ENCODE measurements around the gene TMEM72. TPM values are rescaled to one million over a fixed set of nuclear protein-coding genes. Genes with fewer than 3 reads are reported as not detected.
A peak's percentile ranks its signal among the peaks of the same experiment; 100 is the strongest.

TMEM72 gene
- total RNA-seq, 1 donor from 2014 or later, result not detected

GRCh38 chr10:44932517-44933450, 21.6 kb downstream of the TMEM72 start:
- H3K27me3 ChIP-seq (ENCODE audit: low read depth), result no peaks in the 10 kb centered on the region
- DNase-seq, result peak; percentile 93
- no peak overlapping the region for H3K4me3 ChIP-seq
- TF ChIP-seq CTCF (IDR thresholded peaks at IDR 0.05; ENCODE audit: borderline replicate concordance), result peak; percentile 97
- no peaks in the 10 kb centered on the region for H3K36me3 ChIP-seq
- intact Hi-C loops (cut with micrococcal nuclease), result loop anchor here (5.0 kb wide), 1 partner anchor 45 kb away; the partner anchor contains the start of gene DEPP1
- peaks cover 47% of the 10 kb centered on the region for H3K4me1 ChIP-seq
- no peaks in the 10 kb centered on the region for H3K9me3 ChIP-seq (replicated peaks)
- peak overlapping the region; percentile 39 for H3K27ac ChIP-seq (replicated peaks)

- peak overlapping the region; percentile 70 for H3K27ac ChIP-seq (replicated peaks)
- no peak overlapping the region for H3K4me3 ChIP-seq
- no peak for TF ChIP-seq CTCF (IDR thresholded peaks at IDR 0.05; ENCODE audit: borderline replicate concordance)
- H3K9me3 ChIP-seq (replicated peaks), result no peaks in the 10 kb centered on the region
- intact Hi-C loops (cut with micrococcal nuclease), result loop anchor here (5.0 kb wide), 1 partner anchor 44 kb away; the partner anchor contains the start of gene DEPP1
- no peak for DNase-seq
- H3K27me3 ChIP-seq (ENCODE audit: low read depth), result no peaks in the 10 kb centered on the region
- no peaks in the 10 kb centered on the region for H3K36me3 ChIP-seq
- peaks cover 47% of the 10 kb centered on the region for H3K4me1 ChIP-seq
These were observed 22.5 kb downstream of the TMEM72 start for GRCh38 chr10:44933451-44934321.

GRCh38 chr10:44934416-44935200, 23.5 kb downstream of the TMEM72 start:
- no peaks in the 10 kb centered on the region for H3K27me3 ChIP-seq (ENCODE audit: low read depth)

GRCh38 chr10:44935201-44935965, 24.2 kb downstream of the TMEM72 start:
- no peaks in the 10 kb centered on the region for H3K36me3 ChIP-seq
- no peak overlapping the region for H3K4me3 ChIP-seq
- peak; percentile 78 for DNase-seq
- H3K27ac ChIP-seq (replicated peaks), result peak overlapping the region; percentile 70
- TF ChIP-seq CTCF (IDR thresholded peaks at IDR 0.05; ENCODE audit: borderline replicate concordance), result no peak
- intact Hi-C loops (cut with micrococcal nuclease), result no loop called here
- H3K4me1 ChIP-seq, result peaks cover 47% of the 10 kb centered on the region
- H3K9me3 ChIP-seq (replicated peaks), result peaks cover 4% of the 10 kb centered on the region
- no peaks in the 10 kb centered on the region for H3K27me3 ChIP-seq (ENCODE audit: low read depth)

More at GRCh38 chr10:44934416-44935200, 23.5 kb downstream of the TMEM72 start:
- intact Hi-C loops (cut with micrococcal nuclease), result loop anchor here (5.0 kb wide), 1 partner anchor 43 kb away; the partner anchor contains the start of gene DEPP1
- peak overlapping the region; percentile 70 for H3K27ac ChIP-seq (replicated peaks)
- no peak overlapping the region for H3K4me3 ChIP-seq
- H3K9me3 ChIP-seq (replicated peaks), result peaks cover 4% of the 10 kb centered on the region
- H3K36me3 ChIP-seq, result no peaks in the 10 kb centered on the region
- TF ChIP-seq CTCF (IDR thresholded peaks at IDR 0.05; ENCODE audit: borderline replicate concordance), result no peak
- no peak for DNase-seq
- peaks cover 47% of the 10 kb centered on the region for H3K4me1 ChIP-seq
